Subcutaneous adipose tissue (tissue), 4 donors: Measurements from ENCODE around the gene HIPK2. TPM values are rescaled to one million over a fixed set of nuclear protein-coding genes. Genes with fewer than 3 reads are reported as not detected.

Experiments
- CTCF ChIP-seq: fragments of 450-650 bp; IDR thresholded peaks from one replicate; pipeline ENCODE4 v1.5.1; 2016; ENCODE audit warnings: low read depth, mild to moderate bottlenecking, control low read depth, antibody characterized with exemption, moderate library complexity
- total RNA-seq, 4 donors: library from RNA; depleted of rRNA; stranded (reverse); fragments of >200 nt; gene quantifications; one replicate each; pipeline ENCODE4 v1.1.0, GENCODE V29; 2016

The HIPK2 gene
- total RNA-seq, 4 donors from 2014 or later, result 30.4 to 89.8 (median 60.9) TPM

DNA sequence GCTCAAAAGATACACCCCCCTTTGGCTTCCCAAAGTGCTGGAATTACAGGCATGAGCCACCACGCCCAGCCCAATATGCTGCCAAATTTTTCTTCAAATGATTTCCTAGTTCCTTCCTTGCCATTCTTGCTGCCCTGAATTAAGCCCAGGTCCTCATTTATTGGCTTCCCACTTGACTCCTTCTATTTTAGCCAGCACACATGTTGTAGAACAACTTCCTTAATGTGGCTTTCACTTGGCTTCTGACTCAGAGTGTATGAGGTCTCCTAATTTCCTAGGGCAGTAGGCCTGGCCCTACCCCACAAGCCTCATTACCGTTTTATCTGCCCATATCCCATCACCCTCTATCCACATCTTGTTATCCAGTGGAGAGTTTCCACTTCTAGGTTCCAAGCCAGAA lies 21.8 kb upstream of the HIPK2 start:
- TF ChIP-seq CTCF, result no peak

DNA sequence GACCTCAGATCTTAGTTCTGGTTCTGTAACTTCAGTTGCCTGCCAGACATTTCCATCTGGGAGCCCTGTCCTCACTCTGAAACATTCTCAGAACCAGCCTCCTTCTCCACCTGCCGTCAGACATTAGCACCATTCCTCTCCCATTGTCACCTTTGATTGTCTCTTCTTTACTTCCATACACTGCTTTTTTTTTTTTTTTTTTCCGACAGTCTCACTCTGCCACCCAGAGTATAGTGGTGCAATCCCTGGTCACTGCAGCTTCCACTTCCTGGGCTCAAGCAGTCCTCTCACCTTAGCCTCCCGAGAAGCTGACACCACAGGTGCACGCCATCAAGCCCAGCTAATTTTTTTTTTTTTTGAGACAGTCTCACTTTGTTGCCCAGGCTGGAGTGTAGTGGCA lies 21.1 kb upstream of the HIPK2 start:
- TF ChIP-seq CTCF, result no peak

GRCh38 chr7:139798221-139798620 lies 20.4 kb upstream of the HIPK2 start:
- TF ChIP-seq CTCF, result no peak

- TF ChIP-seq CTCF, result no peak
Observed at GRCh38 chr7:139797607-139798006, 19.8 kb upstream of the HIPK2 start.

GRCh38 chr7:139791316-139791715 lies 13.5 kb upstream of the HIPK2 start:
- no peak for TF ChIP-seq CTCF

DNA sequence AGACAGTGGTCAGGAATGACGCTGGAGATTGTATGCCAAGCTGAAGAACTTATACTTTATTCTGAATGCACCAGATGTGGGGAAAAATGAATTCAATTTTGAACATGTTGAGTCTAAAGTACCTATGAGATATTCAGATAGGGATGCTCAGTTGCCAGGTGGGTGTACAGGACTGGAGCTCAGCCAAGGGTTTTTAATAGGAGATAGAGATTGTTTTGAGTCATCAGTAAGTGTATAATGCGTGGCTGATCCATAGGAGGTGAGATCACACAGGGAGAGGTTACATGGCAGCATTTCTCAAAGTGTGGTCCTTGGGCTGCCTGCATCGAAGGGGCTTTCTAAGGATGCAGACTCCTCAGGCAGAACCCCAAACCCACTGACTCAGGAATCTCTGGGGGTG lies 6.8 kb upstream of the HIPK2 start:
- TF ChIP-seq CTCF, result no peak

- no peak for TF ChIP-seq CTCF
Observed at GRCh38 chr7:139783647-139784385, 6.0 kb upstream of the HIPK2 start.
